ENCODE results near the gene MYL12B.

MYL12B gene

DNA sequence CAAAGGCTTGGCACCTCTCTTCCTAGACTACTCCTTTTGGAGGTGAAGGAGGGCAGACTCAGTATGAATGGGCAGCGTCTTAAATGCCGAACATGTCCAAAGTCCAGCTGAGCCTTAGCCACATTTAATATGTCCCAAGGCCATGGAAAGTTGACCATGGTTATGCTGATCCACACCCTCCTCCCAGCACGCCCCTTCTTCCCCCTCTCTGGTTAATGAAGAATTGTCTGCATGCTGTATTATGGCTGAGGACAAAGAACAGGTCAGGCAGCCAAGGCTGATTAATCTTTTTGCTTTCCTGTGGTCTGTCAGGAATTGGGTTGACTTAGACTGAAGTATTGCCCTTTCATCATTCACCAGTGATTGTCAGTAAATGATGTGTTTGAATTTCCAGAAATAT lies 36.3 kb upstream of the MYL12B start:
- Histone ChIP-seq H3K27me3 (ENCODE audit: low read depth) (no peaks in the 10 kb centered on the region), H3K4me3 (no peak overlapping the region), H3K4me1 (peaks cover 10% of the 10 kb centered on the region), H3K9me3 (no peaks in the 10 kb centered on the region), H3K36me3 (replicated peaks) (no peaks in the 10 kb centered on the region)
- DNase-seq (ENCODE audit: low spot score in 2 of 2) = no peak
- in situ Hi-C loops (cut with MboI; ENCODE audit: low sequenced_read_pairs) = no loop called here

DNA sequence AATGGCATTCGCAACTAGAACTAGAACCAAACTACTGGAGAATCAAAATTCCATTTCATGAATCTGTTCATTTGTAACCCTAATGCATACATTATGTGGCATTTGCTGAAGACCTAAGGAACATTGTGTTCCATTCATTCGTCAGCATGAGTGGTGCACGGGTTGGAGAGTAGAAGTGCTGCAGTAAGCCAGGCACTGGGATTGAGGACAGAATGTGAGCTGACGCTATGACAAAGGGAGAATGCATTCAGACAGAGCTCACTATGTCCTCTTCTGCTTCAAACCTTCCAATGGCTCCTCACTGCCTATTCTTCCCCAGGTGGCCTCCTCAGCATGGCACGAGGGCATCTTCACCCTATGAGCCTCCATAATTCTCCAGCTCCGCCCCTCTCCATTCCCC lies 35.9 kb upstream of the MYL12B start:
- no peak for DNase-seq (ENCODE audit: low spot score in 2 of 2)
- H3K4me3 ChIP-seq = no peak overlapping the region
- in situ Hi-C loops (cut with MboI; ENCODE audit: low sequenced_read_pairs) = no loop called here
- no peaks in the 10 kb centered on the region for H3K9me3 ChIP-seq
- no peaks in the 10 kb centered on the region for H3K27me3 ChIP-seq (ENCODE audit: low read depth)
- peaks cover 15% of the 10 kb centered on the region for H3K4me1 ChIP-seq
- no peaks in the 10 kb centered on the region for H3K36me3 ChIP-seq (replicated peaks)

DNA sequence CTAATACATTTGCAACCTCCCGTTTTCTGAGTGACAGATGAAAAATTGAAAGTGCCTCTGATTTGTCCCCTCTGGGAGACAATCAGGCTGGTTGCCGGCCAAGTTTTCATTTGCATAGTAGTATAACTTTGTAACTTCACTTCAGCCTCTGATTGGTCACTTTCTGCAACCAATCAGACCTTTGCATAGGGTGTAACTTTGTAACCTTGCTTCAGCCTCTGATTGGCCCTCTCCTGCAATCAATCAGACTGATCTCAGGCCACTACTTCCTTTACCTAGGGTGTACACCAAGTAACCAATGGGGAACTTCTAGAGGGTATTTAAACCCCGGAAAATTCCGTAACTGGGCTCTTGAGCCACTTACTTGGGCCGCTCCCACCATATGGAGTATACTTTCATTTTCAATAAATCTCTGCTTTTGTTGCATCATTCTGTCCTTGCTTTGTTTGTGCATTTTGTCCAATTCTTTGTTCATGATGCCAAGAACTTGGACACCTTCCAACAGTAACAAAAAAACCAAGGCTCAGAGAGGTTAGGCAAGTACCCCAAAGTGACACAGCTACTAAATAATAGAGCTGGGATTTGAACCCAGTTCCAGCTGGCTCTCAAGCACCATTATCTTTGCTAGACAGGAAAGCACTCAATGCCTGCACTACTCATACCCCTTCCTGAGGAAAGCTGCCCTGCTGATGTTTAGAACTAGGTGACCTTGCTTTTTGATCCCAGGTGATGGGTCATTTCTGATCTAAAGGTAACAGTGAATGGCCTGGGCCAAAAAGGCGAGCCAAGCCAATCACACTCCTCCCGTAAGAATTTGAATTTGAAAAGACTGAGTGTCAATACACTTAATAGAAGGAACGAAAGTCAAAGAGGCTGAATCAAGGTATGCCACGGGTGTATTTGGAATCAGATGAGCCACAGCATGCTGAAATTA lies 31.3 kb upstream of the MYL12B start:
- Histone ChIP-seq H3K4me1 (peaks cover 8% of the 10 kb centered on the region), H3K36me3 (replicated peaks) (no peaks in the 10 kb centered on the region), H3K9me3 (no peaks in the 10 kb centered on the region), H3K27me3 (ENCODE audit: low read depth) (no peaks in the 10 kb centered on the region), H3K4me3 (no peak overlapping the region)
- in situ Hi-C loops (cut with MboI; ENCODE audit: low sequenced_read_pairs) = no loop called here
- peak; percentile 47 to 72 for DNase-seq (ENCODE audit: low spot score in 2 of 2)

DNA sequence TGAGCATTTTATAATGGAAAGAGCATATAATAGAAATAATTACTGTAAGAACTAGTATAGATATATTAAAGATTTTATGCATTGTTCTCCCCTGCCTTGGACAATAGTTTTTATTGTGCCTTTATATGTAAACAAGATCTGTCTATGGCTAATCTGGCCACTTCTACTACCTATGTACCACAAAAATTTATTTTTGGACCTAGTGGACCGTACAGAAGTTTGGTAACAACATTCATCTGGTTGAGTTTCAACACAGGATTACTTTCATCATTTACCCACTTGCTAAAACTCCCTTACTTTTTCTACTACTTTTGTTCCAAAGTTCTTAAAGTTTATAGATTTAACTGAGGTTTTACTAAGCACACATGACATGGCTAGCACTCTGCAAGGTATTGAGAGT lies 28.9 kb upstream of the MYL12B start:
- no peaks in the 10 kb centered on the region for H3K27me3 ChIP-seq (ENCODE audit: low read depth)
- H3K4me1 ChIP-seq = peaks cover 8% of the 10 kb centered on the region
- no peaks in the 10 kb centered on the region for H3K9me3 ChIP-seq
- H3K36me3 ChIP-seq (replicated peaks) = no peaks in the 10 kb centered on the region
- no peak for DNase-seq (ENCODE audit: low spot score in 2 of 2)
- in situ Hi-C loops (cut with MboI; ENCODE audit: low sequenced_read_pairs) = no loop called here
- H3K4me3 ChIP-seq = no peak overlapping the region

DNA sequence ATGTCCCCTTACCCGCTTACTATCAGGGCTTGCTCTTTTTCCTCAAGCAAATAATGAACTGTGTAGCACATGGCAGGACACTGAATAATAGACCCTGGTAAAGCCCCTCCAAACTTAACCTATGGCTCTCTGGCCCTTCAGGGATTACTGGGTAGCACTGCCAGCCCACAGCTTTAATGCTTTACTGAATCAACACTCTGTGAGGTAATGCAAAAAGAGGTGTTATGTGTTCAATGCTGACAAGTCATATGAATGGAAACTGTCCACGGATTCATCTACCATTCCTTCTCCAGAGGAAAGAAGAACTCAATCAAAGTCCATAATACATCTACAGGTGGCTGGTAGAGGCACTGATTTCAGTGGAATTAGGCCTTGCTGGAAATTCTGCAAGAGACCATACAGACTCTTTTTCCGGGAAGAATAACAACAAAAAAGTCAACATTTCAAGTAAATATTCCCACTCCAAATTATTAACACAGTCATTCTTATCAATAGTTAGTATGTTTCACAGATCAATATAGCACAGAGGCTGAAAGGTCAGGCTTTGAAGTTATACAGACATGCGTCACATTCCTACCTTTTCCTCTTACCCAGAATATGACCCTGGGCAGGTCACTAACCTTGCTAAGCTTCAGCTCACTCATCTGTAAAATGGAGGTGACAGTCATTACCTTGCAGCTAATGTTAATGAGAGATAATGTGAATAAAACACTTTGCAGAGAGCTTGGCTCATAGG lies 28.3 kb upstream of the MYL12B start:
- Histone ChIP-seq H3K4me3 (no peak overlapping the region), H3K36me3 (replicated peaks) (no peaks in the 10 kb centered on the region)
- in situ Hi-C loops (cut with MboI; ENCODE audit: low sequenced_read_pairs) = no loop called here

DNA sequence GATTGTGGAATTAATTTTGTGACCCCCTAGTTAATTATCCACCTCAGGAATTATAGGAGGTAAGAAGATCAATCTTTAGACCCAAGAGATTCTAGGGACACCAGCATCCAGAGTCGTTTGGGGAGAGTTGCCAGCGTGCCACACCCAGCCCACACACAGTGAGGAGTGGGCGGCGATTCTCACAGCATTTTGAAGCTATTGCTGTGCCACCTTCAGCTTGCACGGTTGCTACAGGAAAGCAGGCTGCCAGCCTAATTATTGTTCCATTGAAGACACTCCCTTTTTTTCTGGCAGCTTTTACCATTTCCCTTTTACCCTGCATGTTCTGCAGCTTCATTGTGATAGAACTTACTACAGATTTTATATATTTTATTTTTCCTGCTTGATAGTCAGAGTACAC lies 27.5 kb upstream of the MYL12B start:
- peaks cover 8% of the 10 kb centered on the region for H3K4me1 ChIP-seq

More for the DNA sequence above, 28.3 kb upstream of the MYL12B start:
- Histone ChIP-seq H3K4me1 (peaks cover 8% of the 10 kb centered on the region), H3K9me3 (no peaks in the 10 kb centered on the region), H3K27me3 (ENCODE audit: low read depth) (no peaks in the 10 kb centered on the region)
- no peak for DNase-seq (ENCODE audit: low spot score in 2 of 2)

DNA sequence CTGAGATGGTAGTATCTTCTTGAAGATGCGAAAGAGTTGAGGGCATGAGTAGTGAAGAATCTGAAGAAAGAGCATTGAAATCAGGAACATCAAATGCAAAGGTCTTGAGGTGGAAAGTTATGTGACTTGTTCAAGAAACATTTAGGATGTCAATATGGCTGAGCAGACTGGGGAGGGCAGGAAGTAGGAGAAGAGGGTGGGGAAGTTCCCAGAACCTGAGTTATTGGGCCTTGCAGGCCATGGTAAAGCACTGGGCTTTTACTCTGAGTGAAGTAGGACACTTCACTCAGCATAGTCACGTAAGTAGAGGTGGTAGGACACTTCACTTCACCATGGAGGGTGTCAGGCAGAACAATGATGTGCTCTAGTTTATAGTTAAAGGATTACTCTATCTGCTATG lies 26.1 kb upstream of the MYL12B start:
- Histone ChIP-seq H3K4me1 (peaks cover 4% of the 10 kb centered on the region), H3K36me3 (replicated peaks) (no peaks in the 10 kb centered on the region), H3K27me3 (ENCODE audit: low read depth) (no peaks in the 10 kb centered on the region), H3K9me3 (peaks cover 4% of the 10 kb centered on the region; the same call in 1 of the 2 replicates), H3K4me3 (no peak overlapping the region)
- DNase-seq (ENCODE audit: low spot score in 2 of 2) = no peak
- in situ Hi-C loops (cut with MboI; ENCODE audit: low sequenced_read_pairs) = no loop called here

More for the DNA sequence above, 27.5 kb upstream of the MYL12B start:
- in situ Hi-C loops (cut with MboI; ENCODE audit: low sequenced_read_pairs) = no loop called here
- Histone ChIP-seq H3K27me3 (ENCODE audit: low read depth) (no peaks in the 10 kb centered on the region), H3K4me3 (no peak overlapping the region), H3K36me3 (replicated peaks) (no peaks in the 10 kb centered on the region), H3K9me3 (no peaks in the 10 kb centered on the region)
- no peak for DNase-seq (ENCODE audit: low spot score in 2 of 2)

DNA sequence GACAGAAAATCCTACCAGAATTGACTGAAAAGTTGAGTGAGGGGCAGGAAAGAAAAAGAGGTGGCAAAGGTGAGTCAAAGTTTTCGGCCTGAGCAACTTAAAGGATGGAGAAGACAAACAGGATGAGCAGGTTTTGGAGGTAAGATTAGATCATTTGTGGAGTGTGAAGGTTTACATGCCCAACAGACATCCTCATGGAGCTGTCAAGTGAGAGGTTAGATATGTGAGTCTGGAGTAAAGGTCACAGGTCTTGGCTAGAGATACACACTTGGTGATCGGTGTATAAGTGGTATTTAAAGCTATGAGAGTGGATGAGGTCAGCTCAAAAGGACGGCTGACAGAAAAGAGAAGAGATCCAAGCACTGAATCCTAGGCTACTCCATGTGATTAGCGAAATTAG lies 25.5 kb upstream of the MYL12B start:
- Histone ChIP-seq H3K36me3 (replicated peaks) (no peaks in the 10 kb centered on the region), H3K27me3 (ENCODE audit: low read depth) (no peaks in the 10 kb centered on the region), H3K4me1 (no peaks in the 10 kb centered on the region), H3K9me3 (peaks cover 5% of the 10 kb centered on the region; the same call in 1 of the 2 replicates), H3K4me3 (no peak overlapping the region)
- DNase-seq (ENCODE audit: low spot score in 2 of 2) = no peak
- in situ Hi-C loops (cut with MboI; ENCODE audit: low sequenced_read_pairs) = no loop called here

DNA sequence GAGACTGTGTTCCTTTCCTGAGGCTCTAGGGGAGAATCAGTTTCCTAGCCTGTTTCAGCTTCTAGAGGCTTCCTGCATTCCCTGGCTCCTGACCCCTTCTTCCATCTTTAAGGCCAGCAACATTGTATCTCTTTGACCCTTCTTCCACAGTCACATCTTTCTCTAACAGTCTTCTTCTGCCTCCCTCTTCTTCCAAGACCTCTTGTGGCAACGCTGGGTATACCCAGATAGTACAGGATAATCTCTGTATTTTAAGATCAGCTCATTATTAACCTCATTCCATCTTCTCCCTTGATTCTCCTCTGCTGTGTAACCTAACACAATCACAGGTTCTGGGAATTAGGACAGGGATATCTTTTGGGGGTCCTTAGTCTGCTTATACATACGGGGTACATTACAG lies 23.2 kb upstream of the MYL12B start:
- Histone ChIP-seq H3K27me3 (ENCODE audit: low read depth) (no peaks in the 10 kb centered on the region), H3K4me3 (no peak overlapping the region), H3K4me1 (no peaks in the 10 kb centered on the region), H3K9me3 (peaks cover 12% of the 10 kb centered on the region; the same call in 1 of the 2 replicates), H3K36me3 (replicated peaks) (no peaks in the 10 kb centered on the region)
- DNase-seq (ENCODE audit: low spot score in 2 of 2) = no peak
- in situ Hi-C loops (cut with MboI; ENCODE audit: low sequenced_read_pairs) = no loop called here

DNA sequence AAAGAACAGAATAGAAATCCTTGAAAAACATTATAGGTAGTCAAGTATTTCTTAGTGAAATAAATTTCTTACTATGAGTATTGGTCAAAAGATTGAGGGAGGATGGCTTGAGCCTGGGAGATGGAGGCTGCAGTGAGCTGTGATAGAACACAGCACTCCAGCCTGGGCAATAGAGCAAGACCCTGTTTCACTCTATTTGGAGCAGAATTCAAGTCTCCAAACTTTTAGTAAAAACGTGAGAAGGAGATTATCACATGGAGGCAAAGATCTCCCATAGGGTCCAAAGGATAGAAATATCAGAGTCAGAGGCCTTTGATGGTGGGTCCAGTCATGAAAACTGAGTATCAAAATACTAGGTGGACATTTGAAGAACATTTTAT lies 16.8 kb upstream of the MYL12B start:
- H3K27me3 ChIP-seq (ENCODE audit: low read depth) = no peaks in the 10 kb centered on the region
- H3K9me3 ChIP-seq = peaks cover 12% of the 10 kb centered on the region; the same call in 1 of the 2 replicates
- in situ Hi-C loops (cut with MboI; ENCODE audit: low sequenced_read_pairs) = loop anchor here (5.0 kb wide), 1 partner anchor 313 kb away; no protein-coding TSS in a partner anchor
- DNase-seq (ENCODE audit: low spot score in 2 of 2) = no peak
- peaks cover 13% of the 10 kb centered on the region for H3K36me3 ChIP-seq (replicated peaks)
- H3K4me1 ChIP-seq = peaks cover 24% of the 10 kb centered on the region
- H3K4me3 ChIP-seq = peak overlapping the region; percentile 93

DNA sequence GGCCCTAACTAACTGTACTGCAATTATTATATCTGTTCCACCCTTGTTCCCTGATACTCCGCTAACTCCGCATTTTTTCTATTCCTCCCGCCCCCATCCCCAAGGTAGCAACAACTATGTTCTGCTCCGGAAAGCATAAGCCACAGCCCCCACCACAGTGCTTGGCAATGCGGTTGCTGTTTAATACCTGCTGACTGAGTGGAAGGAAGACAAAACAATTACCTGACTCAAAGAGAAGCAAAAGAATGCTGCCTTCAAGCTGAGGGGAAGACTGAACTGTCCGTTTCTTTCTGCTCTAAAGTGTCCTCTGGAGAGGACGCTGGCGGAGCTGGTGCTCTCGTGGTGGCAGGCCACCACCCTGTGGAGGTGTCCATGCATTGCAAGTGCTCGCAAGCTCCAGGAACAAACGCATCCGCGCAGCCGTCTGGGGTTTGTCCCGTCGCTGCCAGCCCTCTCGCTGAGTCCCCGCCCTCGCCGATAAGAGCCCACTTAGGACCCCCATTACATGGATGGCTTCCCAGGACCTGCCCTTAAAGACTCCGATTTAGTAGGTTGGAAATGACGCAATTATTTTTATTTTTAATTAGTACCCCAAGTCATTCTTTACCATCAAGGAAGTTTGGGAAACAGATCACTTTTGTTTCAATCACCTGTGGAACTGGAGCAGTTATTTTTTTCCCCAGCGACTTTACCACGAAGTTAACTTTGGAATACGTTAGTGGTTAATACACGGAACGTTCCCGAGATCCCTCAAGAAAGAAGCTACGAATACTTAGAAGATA lies 15.9 kb upstream of the MYL12B start:
- Histone ChIP-seq H3K36me3 (replicated peaks) (peaks cover 18% of the 10 kb centered on the region), H3K4me3 (peak overlapping the region; percentile 93), H3K4me1 (peaks cover 32% of the 10 kb centered on the region), H3K27me3 (ENCODE audit: low read depth) (no peaks in the 10 kb centered on the region), H3K9me3 (peaks cover 7% of the 10 kb centered on the region; the same call in 1 of the 2 replicates)
- in situ Hi-C loops (cut with MboI; ENCODE audit: low sequenced_read_pairs) = loop anchor here (5.0 kb wide), 1 partner anchor 314 kb away; no protein-coding TSS in a partner anchor
- peak; percentile 91 to 92 for DNase-seq (ENCODE audit: low spot score in 2 of 2)

DNA sequence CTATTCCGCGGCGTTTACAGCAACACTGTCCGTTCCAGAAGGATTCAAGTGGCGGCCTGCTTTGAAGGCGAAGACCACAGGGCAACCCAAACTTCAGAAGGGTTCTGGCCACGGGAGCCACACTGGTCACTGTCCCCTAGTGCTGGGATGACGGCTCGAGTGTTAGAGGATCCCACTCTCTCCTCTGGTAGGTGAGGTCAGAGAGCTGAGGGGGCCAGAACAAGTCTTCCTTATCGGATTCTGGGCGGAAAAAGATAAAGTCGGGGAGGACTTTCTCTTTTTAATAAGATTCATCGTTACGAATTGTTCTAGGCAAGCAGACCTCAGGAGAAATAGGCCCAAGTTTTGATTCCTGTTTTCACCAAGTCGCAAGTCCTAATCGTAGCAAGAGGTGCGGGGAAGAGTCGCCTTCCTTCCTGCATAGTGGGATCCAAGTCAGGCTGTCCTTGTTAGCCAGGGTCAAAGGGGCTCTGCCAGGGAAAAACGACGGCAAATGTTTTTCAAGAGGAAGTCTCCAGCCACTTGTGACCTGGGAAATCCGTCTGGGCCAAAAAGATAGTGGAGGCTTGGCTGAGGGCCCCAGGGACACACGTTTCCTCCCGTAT lies 15.2 kb upstream of the MYL12B start:
- in situ Hi-C loops (cut with MboI; ENCODE audit: low sequenced_read_pairs) = loop anchor here (5.0 kb wide), 1 partner anchor 314 kb away; no protein-coding TSS in a partner anchor
- H3K27me3 ChIP-seq (ENCODE audit: low read depth) = no peaks in the 10 kb centered on the region
- peak in 1 of 2 experiments; percentile 35 for DNase-seq (ENCODE audit: low spot score in 2 of 2)

More for the DNA sequence above, 15.2 kb upstream of the MYL12B start:
- H3K9me3 ChIP-seq = peaks cover 5% of the 10 kb centered on the region; the same call in 1 of the 2 replicates
- peak overlapping the region; percentile 93 for H3K4me3 ChIP-seq
- peaks cover 38% of the 10 kb centered on the region for H3K4me1 ChIP-seq
- H3K36me3 ChIP-seq (replicated peaks) = peaks cover 18% of the 10 kb centered on the region

All from HAP-1 (cell line).